H1 (cell line): ENCODE measurements around the gene CKAP2L. TPM values are rescaled to one million over a fixed set of nuclear protein-coding genes. Genes with fewer than 3 reads are reported as not detected.

Source experiments
- CTCF ChIA-PET: fragments of 300-600 bp; sonication (Branson Sonifier 250); formaldehyde crosslinking; loops from one replicate; lab custom pipeline; 2021; ENCODE audit not compliant: partially characterized antibody; lab: Charles Lee
- POLR2A ChIA-PET: fragments of 300-600 bp; sonication (Branson Sonifier 250); formaldehyde crosslinking; loops from one replicate; lab custom pipeline; 2021; ENCODE audit warnings: inconsistent platforms; ENCODE audit not compliant: partially characterized antibody; lab: Charles Lee
- DNase-seq, 2 experiments: peaks; one replicate each; pipeline versions ENCODE4 v3.0.0 to v3.0.0-alpha.2; 2010 to 2022; ENCODE audit warnings: low spot score in 2 of 2, low read depth in 1 of 2, mixed read lengths in 1 of 2
- FAIRE-seq: peaks from 2 replicates; lab custom pipeline; 2011; peaks lifted over from hg19 to GRCh38; lab: Jason Lieb, UNC
- H2AFZ ChIP-seq: 2 replicates; pipeline ENCODE4 v1.8.1; 2012; ENCODE audit warnings: low read length, inconsistent platforms
- H2AK5ac ChIP-seq: 2 replicates; pipeline ENCODE4 v1.6.1; 2013; ENCODE audit warnings: low read depth, low read length
- H2BK120ac ChIP-seq: replicated peaks from 2 replicates; pipeline ENCODE3; 2013; ENCODE audit warnings: low read depth, low read length, inconsistent platforms
- H2BK12ac ChIP-seq: 2 replicates; pipeline ENCODE4 v1.6.1; 2013; ENCODE audit warnings: low read depth, low read length
- H2BK15ac ChIP-seq: 2 replicates; pipeline ENCODE4 v1.6.1; 2013; ENCODE audit warnings: low read length
- H2BK20ac ChIP-seq: 2 replicates; pipeline ENCODE4 v1.6.1; 2013; ENCODE audit warnings: low read length
- H2BK5ac ChIP-seq: 2 replicates; pipeline ENCODE4 v1.6.1; 2013; ENCODE audit warnings: low read depth, low read length
- H3K14ac ChIP-seq: 2 replicates; pipeline ENCODE4 v1.6.1; 2013; ENCODE audit warnings: inconsistent platforms; ENCODE audit not compliant: insufficient read length
- H3K18ac ChIP-seq: 2 replicates; pipeline ENCODE4 v1.6.1; 2013; ENCODE audit warnings: low read length; ENCODE audit errors: extremely low read depth
- H3K23ac ChIP-seq: 2 replicates; pipeline ENCODE4 v1.6.1; 2013; ENCODE audit warnings: inconsistent platforms; ENCODE audit not compliant: insufficient read length
- H3K23me2 ChIP-seq: 2 replicates; pipeline ENCODE4 v1.6.1; 2013; ENCODE audit warnings: low read depth, low read length
- H3K27ac ChIP-seq: 2 replicates; pipeline ENCODE4 v1.6.1; 2011; ENCODE audit warnings: low read depth, low read length, inconsistent platforms
- H3K27me3 ChIP-seq, 4 experiments: replicated peaks in 1 of 4; 1 replicate in 1 of 4; 2 replicates in 3 of 4; pipeline versions ENCODE4 v1.6.1 to v1.8.1; 2011 to 2013; ENCODE audit warnings: low read length in 3 of 4, mild to moderate bottlenecking in 3 of 4, inconsistent platforms in 2 of 4, mixed read lengths in 2 of 4, moderate library complexity in 1 of 4; ENCODE audit not compliant: control insufficient read depth in 3 of 4, insufficient read depth in 3 of 4; ENCODE audit errors: extremely low read depth in 1 of 4
- H3K36me3 ChIP-seq, 4 experiments: 2 replicates each; pipeline versions ENCODE4 v1.6.1 to v1.8.1; 2011 to 2013; ENCODE audit warnings: mild to moderate bottlenecking in 4 of 4, low read length in 3 of 4, moderate library complexity in 2 of 4, control low read depth in 1 of 4, inconsistent platforms in 1 of 4; ENCODE audit not compliant: insufficient read depth in 4 of 4, control insufficient read depth in 2 of 4
- H3K4ac ChIP-seq: replicated peaks from 2 replicates; pipeline ENCODE3; 2013; ENCODE audit warnings: low read length, low read depth, mixed read lengths, inconsistent platforms; ENCODE audit not compliant: insufficient read length
- H3K4me1 ChIP-seq, 4 experiments: replicated peaks in 1 of 4; 1 replicate in 1 of 4; 2 replicates in 3 of 4; pipeline versions ENCODE4 v1.6.1 to v1.8.1; 2011 to 2013; ENCODE audit warnings: low read length in 3 of 4, inconsistent platforms in 2 of 4, mixed read lengths in 1 of 4; ENCODE audit not compliant: insufficient read depth in 4 of 4, control insufficient read depth in 3 of 4
- H3K4me2 ChIP-seq, 2 experiments: 2 replicates each; pipeline versions ENCODE4 v1.6.1 to v1.8.1; 2011 to 2013; ENCODE audit warnings: low read depth in 2 of 2, low read length in 2 of 2, control low read depth in 1 of 2, inconsistent platforms in 1 of 2, mild to moderate bottlenecking in 1 of 2; ENCODE audit not compliant: insufficient read depth in 1 of 2
- H3K4me3 ChIP-seq, 4 experiments: fragments of 200-600, 300-600 bp in 1 of 4; sonication (generic), shearing (Covaris generic), sonication (Bioruptor Twin) in 1 of 4; 2 replicates each; pipeline versions ENCODE4 v1.5.1 to v1.8.1; 2011 to 2016; ENCODE audit warnings: low read length in 4 of 4, low read depth in 3 of 4, control low read depth in 2 of 4, inconsistent platforms in 2 of 4, mild to moderate bottlenecking in 2 of 4, mixed read lengths in 1 of 4, moderate library complexity in 1 of 4; ENCODE audit not compliant: insufficient read depth in 2 of 4; ENCODE audit errors: extremely low read depth in 1 of 4
- H3K56ac ChIP-seq: replicated peaks from 2 replicates; pipeline ENCODE3; 2013; ENCODE audit warnings: low read depth, mild to moderate bottlenecking, mixed read lengths, low read length, inconsistent platforms; ENCODE audit not compliant: insufficient read length
- H3K79me1 ChIP-seq: 2 replicates; pipeline ENCODE4 v1.6.1; 2013; ENCODE audit warnings: low read depth, low read length, control low read depth
- H3K79me2 ChIP-seq, 2 experiments: 2 replicates each; pipeline versions ENCODE4 v1.6.1 to v1.8.1; 2012 to 2013; ENCODE audit warnings: low read length in 2 of 2, mild to moderate bottlenecking in 2 of 2, inconsistent platforms in 1 of 2; ENCODE audit not compliant: insufficient read depth in 2 of 2, control insufficient read depth in 1 of 2
- H3K9ac ChIP-seq, 4 experiments: replicated peaks in 1 of 4; 1 replicate in 1 of 4; 2 replicates in 3 of 4; pipeline versions ENCODE4 v1.6.1 to v1.8.1; 2011 to 2013; ENCODE audit warnings: low read depth in 3 of 4, low read length in 3 of 4, control low read depth in 2 of 4, mild to moderate bottlenecking in 2 of 4, moderate library complexity in 2 of 4, inconsistent platforms in 1 of 4; ENCODE audit errors: extremely low read depth in 1 of 4
- H3K9me3 ChIP-seq, 2 experiments: 2 replicates each; pipeline versions ENCODE4 v1.6.1 to v1.8.1; 2012 to 2013; ENCODE audit warnings: mild to moderate bottlenecking in 2 of 2, moderate library complexity in 2 of 2, control low read depth in 1 of 2, inconsistent platforms in 1 of 2, low read depth in 1 of 2, low read length in 1 of 2, mixed read lengths in 1 of 2; ENCODE audit not compliant: insufficient read depth in 2 of 2
- H4K20me1 ChIP-seq, 2 experiments: replicated peaks in 1 of 2; 2 replicates each; pipeline versions ENCODE3 to v1.8.1; 2011 to 2013; ENCODE audit warnings: inconsistent platforms in 2 of 2, low read length in 2 of 2, mild to moderate bottlenecking in 1 of 2; ENCODE audit not compliant: insufficient read depth in 2 of 2, control insufficient read depth in 1 of 2
- H4K5ac ChIP-seq: 2 replicates; pipeline ENCODE4 v1.6.1; 2013; ENCODE audit warnings: low read length, low read depth, mixed read lengths, inconsistent platforms; ENCODE audit not compliant: insufficient read length
- H4K8ac ChIP-seq: 2 replicates; pipeline ENCODE4 v1.8.0; 2013; ENCODE audit warnings: mild to moderate bottlenecking, moderate library complexity, low read length, inconsistent platforms; ENCODE audit not compliant: insufficient read depth; ENCODE audit errors: extremely low read depth
- H4K91ac ChIP-seq: replicated peaks from 2 replicates; pipeline ENCODE3; 2013; ENCODE audit warnings: low read length, mixed read lengths, inconsistent platforms; ENCODE audit not compliant: insufficient read length
- CHD2 ChIP-seq: IDR thresholded peaks from 2 replicates; pipeline ENCODE4 v1.6.1; 2012; ENCODE audit warnings: low read length, improper control_type of control experiment
- EP300 ChIP-seq, 2 experiments: IDR thresholded peaks; 1 replicate in 1 of 2; 2 replicates in 1 of 2; pipeline ENCODE4 v1.6.1; 2011 to 2012; ENCODE audit warnings: low read depth in 2 of 2, low read length in 2 of 2, mild to moderate bottlenecking in 2 of 2, borderline replicate concordance in 1 of 2, inconsistent platforms in 1 of 2, moderate library complexity in 1 of 2
- EZH2 ChIP-seq: fragments of 200-600 bp; sonication (generic); IDR thresholded peaks from 2 replicates; pipeline ENCODE4 v1.7.1; 2012; ENCODE audit warnings: low read depth, mild to moderate bottlenecking, moderate library complexity, low read length, inconsistent platforms; ENCODE audit not compliant: severe bottlenecking
- FOSL1 ChIP-seq: IDR thresholded peaks from 2 replicates; pipeline ENCODE4 v1.6.1; 2011; ENCODE audit warnings: mild to moderate bottlenecking, low read depth, low read length, moderate library complexity; ENCODE audit not compliant: insufficient read depth
- JUND ChIP-seq: IDR thresholded peaks from 2 replicates; pipeline ENCODE4 v1.6.1; 2011; ENCODE audit warnings: mild to moderate bottlenecking, improper control_type of control experiment, low read length
- KDM1A ChIP-seq: fragments of 200-600, 300-600 bp; sonication (generic); IDR thresholded peaks from 2 replicates; pipeline ENCODE4 v1.7.1; 2016; ENCODE audit warnings: mild to moderate bottlenecking, low read length, borderline replicate concordance
- KDM5A ChIP-seq: fragments of 200-600 bp; IDR thresholded peaks from 2 replicates; pipeline ENCODE4 v1.7.1; 2012; ENCODE audit warnings: mild to moderate bottlenecking, low read length, inconsistent platforms, mixed read lengths
- NANOG ChIP-seq: IDR thresholded peaks from 2 replicates; pipeline ENCODE4 v1.6.1; 2011; ENCODE audit warnings: low read length, low read depth, mild to moderate bottlenecking, inconsistent platforms; ENCODE audit not compliant: insufficient read depth, poor library complexity, severe bottlenecking
- RNF2 ChIP-seq: fragments of 200-900, 300-1000 bp; sonication (generic); IDR thresholded peaks from 2 replicates; pipeline ENCODE4 v1.7.1; 2016; ENCODE audit warnings: borderline replicate concordance, low read depth, mild to moderate bottlenecking, antibody characterized with exemption, low read length; ENCODE audit not compliant: poor library complexity, severe bottlenecking; ENCODE audit errors: missing control alignments
- SP4 ChIP-seq: IDR thresholded peaks from 2 replicates; pipeline ENCODE4 v1.6.1; 2012; ENCODE audit warnings: low read length, inconsistent platforms
- TBP ChIP-seq: IDR thresholded peaks from 2 replicates; pipeline ENCODE4 v1.6.1; 2011; ENCODE audit warnings: low read depth, low read length, improper control_type of control experiment
- YY1 ChIP-seq: IDR thresholded peaks from 2 replicates; pipeline ENCODE4 v1.6.1; 2011; ENCODE audit warnings: low read depth, mild to moderate bottlenecking, low read length
- WGBS, 2 experiments: shearing (Covaris generic) in 1 of 2; methylation state at CpG; one replicate each; pipeline versions ENCODE4 v1.1.6 to v1.1.7; 2013 to 2015; ENCODE audit warnings: low lambda C conversion rate in 2 of 2, mixed read lengths in 2 of 2, inconsistent platforms in 1 of 2, low coverage in 1 of 2, missing lambda C conversion rate in 1 of 2; ENCODE audit not compliant: insufficient replicate concordance in 2 of 2, insufficient coverage in 1 of 2, insufficient read length in 1 of 2; ENCODE audit errors: extremely low coverage in 1 of 2, missing lambda C conversion rate in 1 of 2; 5-methylcytosine and 5-hydroxymethylcytosine counted together
- polyA plus RNA-seq, 7 experiments: library from polyadenylated mRNA; depleted of rRNA in 3 of 7; stranded (reverse) in 5 of 7; unstranded in 2 of 7; fragments of >200 nt in 5 of 7; fragments of 200-250 nt in 2 of 7; gene quantifications; 1 replicate in 5 of 7; 2 replicates in 1 of 7; 4 replicates in 1 of 7; pipeline versions ENCODE4 v1.2.1 to v1.2.3, GENCODE V29; 2011 to 2013; ENCODE audit warnings: missing spikeins in 2 of 7, mixed read lengths in 2 of 7
- total RNA-seq: library from RNA; stranded (reverse); fragmentation: NEBNext Ultra II Directional; extraction: Animal tissue kit (Norgen Biotek cat#: 25700); gene quantifications from 2 replicates; pipeline ENCODE4 v1.2.1, GENCODE V29; 2021
- TF ChIP-seq, protein P1 (sequence below): IDR thresholded peaks from 2 replicates; pipeline ENCODE4 v1.6.1; 2011; ENCODE audit warnings: low read length, improper control_type of control experiment

The CKAP2L gene
- total and polyA plus RNA-seq, 2 of the 8 experiments (the other 6 are each of a cell fraction or from before 2014, with no cell fraction given) = 2.5 to 20.7 TPM

DNA sequence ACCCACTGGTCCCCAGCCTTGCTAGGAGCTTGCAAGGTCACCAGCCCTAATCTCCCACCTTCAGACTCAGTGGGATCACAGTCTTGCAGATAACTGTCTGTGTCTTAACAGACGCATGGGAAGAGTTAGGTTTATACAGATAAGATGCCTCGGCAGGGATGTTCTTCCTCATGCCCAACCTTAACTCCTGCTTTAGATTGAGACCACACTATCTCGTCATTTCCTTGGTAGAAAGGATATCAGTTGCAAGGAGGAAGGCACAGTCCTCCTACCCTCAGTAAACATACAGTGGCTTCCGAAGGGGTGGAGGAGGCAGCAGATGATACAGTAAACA is 36.4 kb downstream of the CKAP2L start:
- ChIA-PET CTCF (interaction anchor here (0.9 to 10.5 kb wide), 22 partner anchors 10 to 232 kb away, joined by 3 to 185 read pairs (median 18); partner anchors contain the start of gene SLC20A1), POLR2A (interaction anchor here (1.0 to 1.2 kb wide), 2 partner anchors 10 to 62 kb away, joined by 3 to 4 read pairs; no protein-coding TSS in a partner anchor)
- H3K9ac ChIP-seq = no peak overlapping the region
- no peak overlapping the region for H3K4ac ChIP-seq
- no peak overlapping the region for H3K14ac ChIP-seq
- FAIRE-seq (no peak), DNase-seq (no peak)
- H3K4me1 ChIP-seq = no peaks in the 10 kb centered on the region; a peak in 2 of 7 replicates
- H3K79me1 ChIP-seq = no peaks in the 10 kb centered on the region
- no peaks in the 10 kb centered on the region for H3K79me2 ChIP-seq
- H2BK20ac ChIP-seq = no peak overlapping the region
- H2AK5ac ChIP-seq = no peak overlapping the region
- H3K23ac ChIP-seq = no peak overlapping the region
- H2BK15ac ChIP-seq = no peak overlapping the region
- H4K20me1 ChIP-seq = no peaks in the 10 kb centered on the region
- no peaks in the 10 kb centered on the region for H3K23me2 ChIP-seq
- H3K36me3 ChIP-seq = no peaks in the 10 kb centered on the region
- no peak overlapping the region for H4K5ac ChIP-seq
- no peaks in the 10 kb centered on the region for H3K27me3 ChIP-seq
- H3K9me3 ChIP-seq = no peaks in the 10 kb centered on the region
- no peak overlapping the region for H4K91ac ChIP-seq
- no peak overlapping the region for H2BK12ac ChIP-seq
- no peak overlapping the region for H3K18ac ChIP-seq
- WGBS, 2 experiments = 91% methylated on average over 4 of the region's 4 CpGs; no CpG with 5 or more reads in 1 of the 2 experiments
- no peak overlapping the region for H2BK5ac ChIP-seq
- no peak overlapping the region for H4K8ac ChIP-seq
- H3K27ac ChIP-seq = no peak overlapping the region
- H3K4me2 ChIP-seq = no peak overlapping the region
- no peak overlapping the region for H3K4me3 ChIP-seq
- no peak overlapping the region for H2BK120ac ChIP-seq
- H3K56ac ChIP-seq = no peak overlapping the region
- no peak overlapping the region for H2AFZ ChIP-seq
- TF ChIP-seq KDM5A = no peak
- no peak for TF ChIP-seq KDM1A
- no peak for TF ChIP-seq CHD2
- TF ChIP-seq, protein P1, sequence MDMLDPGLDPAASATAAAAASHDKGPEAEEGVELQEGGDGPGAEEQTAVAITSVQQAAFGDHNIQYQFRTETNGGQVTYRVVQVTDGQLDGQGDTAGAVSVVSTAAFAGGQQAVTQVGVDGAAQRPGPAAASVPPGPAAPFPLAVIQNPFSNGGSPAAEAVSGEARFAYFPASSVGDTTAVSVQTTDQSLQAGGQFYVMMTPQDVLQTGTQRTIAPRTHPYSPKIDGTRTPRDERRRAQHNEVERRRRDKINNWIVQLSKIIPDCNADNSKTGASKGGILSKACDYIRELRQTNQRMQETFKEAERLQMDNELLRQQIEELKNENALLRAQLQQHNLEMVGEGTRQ = no peak
- no peak for TF ChIP-seq TBP
- TF ChIP-seq RNF2 = no peak
- no peak for TF ChIP-seq YY1
- no peak for TF ChIP-seq JUND
- no peak for TF ChIP-seq NANOG
- no peak for TF ChIP-seq SP4
- no peak for TF ChIP-seq FOSL1
- TF ChIP-seq EZH2 = no peak
- no peak for TF ChIP-seq EP300 (IDR thresholded peaks at IDR 0.05; ENCODE audit: borderline replicate concordance in 1 of 2, low read depth in 2 of 2, low read length in 2 of 2)
